Activated T-helper 2 cell treated with anti-CD3 and anti-CD28 coated beads, Interferon-gamma antibody, Interleukin-2, Interleukin-4, amounts not matched to agents 10 μg/mL and 5 μg/mL and 100 μg/mL, durations not matched to agents 14 hours and 24 hours and 36 hours (primary cell): ENCODE measurements around the gene RNF126. TPM values are rescaled to one million over a fixed set of nuclear protein-coding genes. Genes with fewer than 3 reads are reported as not detected.
"Not testable (repeated sequence)": the region's sequence is repeated elsewhere in the genome, so short reads cannot be mapped to it uniquely, and the experiment has no call there.

Experiments
- DNase-seq: peaks from one replicate; pipeline ENCODE4 v3.0.0; 2021; ENCODE audit warnings: low spot score
- H3K27ac Mint-ChIP-seq: one replicate; pipeline ENCODE4 v1.8.0; 2021; ENCODE audit warnings: mixed read lengths
- H3K27me3 Mint-ChIP-seq: one replicate; pipeline ENCODE4 v1.8.0; 2021; ENCODE audit warnings: low read depth, mixed read lengths
- H3K36me3 Mint-ChIP-seq: one replicate; pipeline ENCODE4 v1.8.0; 2021; ENCODE audit warnings: low read depth, mixed read lengths
- H3K4me1 Mint-ChIP-seq: one replicate; pipeline ENCODE4 v1.8.0; 2021; ENCODE audit warnings: low read depth, mixed read lengths
- H3K4me3 Mint-ChIP-seq: one replicate; pipeline ENCODE4 v1.8.0; 2021; ENCODE audit warnings: low read depth, mild to moderate bottlenecking, moderate library complexity, mixed read lengths
- H3K9me3 Mint-ChIP-seq: one replicate; pipeline ENCODE4 v1.8.0; 2021; ENCODE audit warnings: mixed read lengths
- intact Hi-C: fragments of 100-400 bp; cut with micrococcal nuclease; formaldehyde crosslinking; loops from one replicate; pipeline ENCODE4 v1.15.1; 2023
- total RNA-seq: library from RNA; stranded (reverse); gene quantifications from 2 replicates; pipeline ENCODE4 v1.2.3, GENCODE V29; 2022

Gene RNF126
- total RNA-seq, 1 donor from 2014 or later: 89.4 TPM

GRCh38 chr19:679418-680286 lies 16.6 kb upstream of the RNF126 start:
- H3K4me1 Mint-ChIP-seq: peaks cover 1% of the 10 kb centered on the region
- intact Hi-C loops: loop anchor here (1.0 kb wide), 2 partner anchors 16 to 118 kb away; partner anchors contain the start of genes PTBP1 and RNF126
- DNase-seq: no peak
- H3K9me3 Mint-ChIP-seq: no peaks in the 10 kb centered on the region
- H3K27ac Mint-ChIP-seq: peak overlapping the region; percentile 49
- peaks cover 12% of the 10 kb centered on the region for H3K27me3 Mint-ChIP-seq
- no peaks in the 10 kb centered on the region for H3K36me3 Mint-ChIP-seq
- peak overlapping the region; percentile 76 for H3K4me3 Mint-ChIP-seq

GRCh38 chr19:678791-679388 lies 15.9 kb upstream of the RNF126 start:
- Mint-ChIP-seq H3K9me3 (no peaks in the 10 kb centered on the region), H3K4me1 (peaks cover 1% of the 10 kb centered on the region), H3K4me3 (peak overlapping the region; percentile 64), H3K27me3 (peaks cover 12% of the 10 kb centered on the region), H3K27ac (peak overlapping the region; percentile 38), H3K36me3 (no peaks in the 10 kb centered on the region)
- DNase-seq: no peak
- intact Hi-C loops: no loop called here

- Mint-ChIP-seq H3K4me3 (no peak overlapping the region), H3K27me3 (peaks cover 12% of the 10 kb centered on the region), H3K27ac (no peak overlapping the region), H3K4me1 (peaks cover 1% of the 10 kb centered on the region), H3K9me3 (no peaks in the 10 kb centered on the region), H3K36me3 (no peaks in the 10 kb centered on the region)
- intact Hi-C loops: no loop called here
- DNase-seq: no peak
Observed at GRCh38 chr19:677601-678436, 14.8 kb upstream of the RNF126 start.

GRCh38 chr19:677201-677600 lies 14.2 kb upstream of the RNF126 start:
- Mint-ChIP-seq H3K4me3 (no peak overlapping the region), H3K27ac (no peak overlapping the region), H3K4me1 (peaks cover 1% of the 10 kb centered on the region), H3K36me3 (no peaks in the 10 kb centered on the region), H3K9me3 (no peaks in the 10 kb centered on the region), H3K27me3 (peaks cover 12% of the 10 kb centered on the region)
- no peak for DNase-seq
- intact Hi-C loops: no loop called here

GRCh38 chr19:676339-677105 lies 13.5 kb upstream of the RNF126 start, which contains the start of gene FSTL3:
FSTL3 (plus strand) TSS chr19:676392; CDS start chr19:676424, 32 bp downstream.
- no peak for DNase-seq
- Mint-ChIP-seq H3K4me1 (peaks cover 1% of the 10 kb centered on the region), H3K4me3 (no peak within 1 kb of the TSS), H3K27ac (no peak within 1 kb of the TSS), H3K36me3 (no peaks in the 10 kb centered on the region), H3K9me3 (no peaks in the 10 kb centered on the region), H3K27me3 (peaks cover 12% of the 10 kb centered on the region)
- intact Hi-C loops: no loop called here

GRCh38 chr19:676007-676338 lies 13.0 kb upstream of the RNF126 start:
- Mint-ChIP-seq H3K4me1 (peaks cover 1% of the 10 kb centered on the region), H3K27ac (no peak overlapping the region), H3K27me3 (peaks cover 12% of the 10 kb centered on the region), H3K4me3 (no peak overlapping the region), H3K9me3 (no peaks in the 10 kb centered on the region), H3K36me3 (no peaks in the 10 kb centered on the region)
- DNase-seq: no peak
- intact Hi-C loops: no loop called here

- no peak overlapping the region for H3K4me3 Mint-ChIP-seq
- no peaks in the 10 kb centered on the region for H3K4me1 Mint-ChIP-seq
- H3K27me3 Mint-ChIP-seq: peaks cover 12% of the 10 kb centered on the region
- no peaks in the 10 kb centered on the region for H3K36me3 Mint-ChIP-seq
- DNase-seq: no peak
- intact Hi-C loops: no loop called here
- H3K27ac Mint-ChIP-seq: no peak overlapping the region
- no peaks in the 10 kb centered on the region for H3K9me3 Mint-ChIP-seq
Observed at GRCh38 chr19:674282-675151, 11.5 kb upstream of the RNF126 start.

- Mint-ChIP-seq H3K27me3 (peaks cover 13% of the 10 kb centered on the region), H3K4me3 (no peak overlapping the region), H3K36me3 (no peaks in the 10 kb centered on the region), H3K4me1 (no peaks in the 10 kb centered on the region), H3K27ac (no peak overlapping the region), H3K9me3 (no peaks in the 10 kb centered on the region)
- no peak for DNase-seq
- intact Hi-C loops: no loop called here
Observed at GRCh38 chr19:670609-671075, 7.6 kb upstream of the RNF126 start.

GRCh38 chr19:668675-669434 lies 5.8 kb upstream of the RNF126 start:
- not testable (repeated sequence) for H3K4me3 Mint-ChIP-seq, H3K36me3 Mint-ChIP-seq, H3K27me3 Mint-ChIP-seq, H3K4me1 Mint-ChIP-seq, DNase-seq, H3K27ac Mint-ChIP-seq, H3K9me3 Mint-ChIP-seq
- intact Hi-C loops: loop anchor here (10.0 kb wide), 1 partner anchor 256 kb away; the partner anchor contains the start of gene ARID3A

- not testable (repeated sequence) for H3K36me3 Mint-ChIP-seq, H3K9me3 Mint-ChIP-seq, H3K4me1 Mint-ChIP-seq, H3K27me3 Mint-ChIP-seq, H3K4me3 Mint-ChIP-seq, DNase-seq, H3K27ac Mint-ChIP-seq
- intact Hi-C loops: loop anchor here (10.0 kb wide), 1 partner anchor 258 kb away; the partner anchor contains the start of gene ARID3A
Observed at GRCh38 chr19:666985-667573, 4.1 kb upstream of the RNF126 start.
